Endodermal cell (in vitro differentiated cells): ENCODE results near the gene LAMP2. TPM values are rescaled to one million over a fixed set of nuclear protein-coding genes. Genes with fewer than 3 reads are reported as not detected.
"Not testable (repeated sequence)": the region's sequence is repeated elsewhere in the genome, so short reads cannot be mapped to it uniquely, and the experiment has no call there.

Experiments used
- DNase-seq: peaks from one replicate; pipeline ENCODE4 v3.0.0-alpha.2; 2017
- H3K27ac ChIP-seq: 2 replicates; pipeline ENCODE4 v1.5.1; 2013; ENCODE audit warnings: mild to moderate bottlenecking, low read depth, low read length, moderate library complexity
- H3K27me3 ChIP-seq: 2 replicates; pipeline ENCODE4 v1.6.1; 2013; ENCODE audit warnings: mild to moderate bottlenecking, low read length, moderate library complexity; ENCODE audit not compliant: insufficient read depth, control insufficient read depth, poor library complexity, severe bottlenecking
- H3K36me3 ChIP-seq: 2 replicates; pipeline ENCODE4 v1.7.0; 2013; ENCODE audit warnings: mild to moderate bottlenecking, low read length, moderate library complexity; ENCODE audit not compliant: control insufficient read depth, insufficient read depth
- H3K4me1 ChIP-seq: one replicate; pipeline ENCODE4 v1.7.0; 2013; ENCODE audit warnings: low read length; ENCODE audit not compliant: control insufficient read depth, insufficient read depth
- H3K4me3 ChIP-seq: 2 replicates; pipeline ENCODE4 v1.5.1; 2013; ENCODE audit warnings: mild to moderate bottlenecking, low read length, moderate library complexity
- H3K9ac ChIP-seq: 2 replicates; pipeline ENCODE4 v1.6.1; 2013; ENCODE audit warnings: mild to moderate bottlenecking, low read length, moderate library complexity; ENCODE audit not compliant: poor library complexity, severe bottlenecking; ENCODE audit errors: extremely low read depth
- H3K9me3 ChIP-seq: 2 replicates; pipeline ENCODE4 v1.6.1; 2013; ENCODE audit warnings: mild to moderate bottlenecking, low read length, moderate library complexity; ENCODE audit not compliant: control insufficient read depth
- H3K27ac Mint-ChIP-seq: 2 replicates; pipeline ENCODE4 v1.8.0; 2020; ENCODE audit warnings: mixed read lengths
- H3K27me3 Mint-ChIP-seq: 2 replicates; pipeline ENCODE4 v1.8.0; 2021; ENCODE audit warnings: mild to moderate bottlenecking, mixed read lengths; ENCODE audit not compliant: insufficient read depth
- H3K36me3 Mint-ChIP-seq: 2 replicates; pipeline ENCODE4 v1.8.0; 2020; ENCODE audit warnings: low read depth, mixed read lengths
- H3K4me1 Mint-ChIP-seq: 2 replicates; pipeline ENCODE4 v1.8.0; 2020; ENCODE audit warnings: mixed read lengths
- H3K4me3 Mint-ChIP-seq: 2 replicates; pipeline ENCODE4 v1.8.0; 2020; ENCODE audit warnings: mild to moderate bottlenecking, moderate library complexity, mixed read lengths
- H3K9me3 Mint-ChIP-seq: 2 replicates; pipeline ENCODE4 v1.8.0; 2020; ENCODE audit warnings: mild to moderate bottlenecking, mixed read lengths
- WGBS, 2 experiments: methylation state at CpG; one replicate each; pipeline versions ENCODE4 v1.1.5 to v1.1.7; 2013; ENCODE audit warnings: missing lambda C conversion rate in 2 of 2, mixed read lengths in 1 of 2; ENCODE audit not compliant: insufficient coverage in 1 of 2, insufficient read length in 1 of 2; 5-methylcytosine and 5-hydroxymethylcytosine counted together
- total RNA-seq, 2 donors: library from RNA; stranded (reverse); fragmentation: NEBNext Ultra II Directional in 1 of 2; extraction: Animal tissue kit (Norgen Biotek cat#: 25700) in 1 of 2; gene quantifications; 2 replicates in 1 of 2; 3 replicates in 1 of 2; pipeline ENCODE4 v1.2.1, GENCODE V29; 2021
- TF ChIP-seq, protein P1 (sequence below): fragments of 200-600 bp; sonication (generic); conservative IDR thresholded peaks from 2 replicates; pipeline ENCODE4 v1.5.0; 2021; ENCODE audit warnings: antibody characterized with exemption, mild to moderate bottlenecking

The LAMP2 gene
- total RNA-seq, 2 donors from 2014 or later, result 33.5 to 34.7 TPM

- H3K36me3 ChIP-seq, result no peaks in the 10 kb centered on the region
- no peak overlapping the region for H3K27ac ChIP-seq
- H3K4me1 ChIP-seq, result no peaks in the 10 kb centered on the region
- Mint-ChIP-seq H3K36me3 (no peaks in the 10 kb centered on the region), H3K9me3 (peaks cover 27% of the 10 kb centered on the region), H3K27me3 (peaks cover 2% of the 10 kb centered on the region), H3K4me3 (no peak overlapping the region), H3K27ac (no peak overlapping the region), H3K4me1 (no peaks in the 10 kb centered on the region)
- no peak for DNase-seq
- TF ChIP-seq, protein P1, sequence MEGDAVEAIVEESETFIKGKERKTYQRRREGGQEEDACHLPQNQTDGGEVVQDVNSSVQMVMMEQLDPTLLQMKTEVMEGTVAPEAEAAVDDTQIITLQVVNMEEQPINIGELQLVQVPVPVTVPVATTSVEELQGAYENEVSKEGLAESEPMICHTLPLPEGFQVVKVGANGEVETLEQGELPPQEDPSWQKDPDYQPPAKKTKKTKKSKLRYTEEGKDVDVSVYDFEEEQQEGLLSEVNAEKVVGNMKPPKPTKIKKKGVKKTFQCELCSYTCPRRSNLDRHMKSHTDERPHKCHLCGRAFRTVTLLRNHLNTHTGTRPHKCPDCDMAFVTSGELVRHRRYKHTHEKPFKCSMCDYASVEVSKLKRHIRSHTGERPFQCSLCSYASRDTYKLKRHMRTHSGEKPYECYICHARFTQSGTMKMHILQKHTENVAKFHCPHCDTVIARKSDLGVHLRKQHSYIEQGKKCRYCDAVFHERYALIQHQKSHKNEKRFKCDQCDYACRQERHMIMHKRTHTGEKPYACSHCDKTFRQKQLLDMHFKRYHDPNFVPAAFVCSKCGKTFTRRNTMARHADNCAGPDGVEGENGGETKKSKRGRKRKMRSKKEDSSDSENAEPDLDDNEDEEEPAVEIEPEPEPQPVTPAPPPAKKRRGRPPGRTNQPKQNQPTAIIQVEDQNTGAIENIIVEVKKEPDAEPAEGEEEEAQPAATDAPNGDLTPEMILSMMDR, result no peak
- no peak overlapping the region for H3K4me3 ChIP-seq
- no peaks in the 10 kb centered on the region for H3K9me3 ChIP-seq
- H3K27me3 ChIP-seq, result no peaks in the 10 kb centered on the region
- no peak overlapping the region for H3K9ac ChIP-seq
- WGBS, 2 experiments, result 89% methylated on average over 4 of the region's 4 CpGs; no CpG with 5 or more reads in 1 of the 2 experiments
Measured at GRCh38 chrX:120499301-120500072, 30.4 kb upstream of the LAMP2 start.

DNA sequence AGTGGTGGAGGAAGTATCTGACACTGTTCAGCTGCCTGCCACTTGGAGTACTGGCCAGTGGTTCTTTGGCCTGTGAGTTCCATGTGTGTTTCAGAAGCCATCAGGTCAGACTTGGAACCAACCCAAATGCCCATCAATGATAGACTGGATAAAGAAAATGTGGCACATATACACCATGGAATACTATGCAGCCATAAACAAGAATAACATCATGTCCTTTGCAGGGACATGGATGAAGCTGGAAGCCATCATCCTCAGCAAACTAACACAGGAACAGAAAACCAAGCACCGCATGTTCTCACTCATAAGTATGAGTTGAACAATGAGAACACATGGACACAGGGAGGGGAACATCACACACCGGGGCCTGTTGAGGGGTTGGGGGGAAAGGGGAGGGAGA is 21.0 kb upstream of the LAMP2 start:
- peaks cover 48% of the 10 kb centered on the region for H3K9me3 Mint-ChIP-seq
- H3K4me3 ChIP-seq, H3K4me1 Mint-ChIP-seq, H3K36me3 Mint-ChIP-seq, H3K9ac ChIP-seq, DNase-seq, H3K27me3 Mint-ChIP-seq, H3K36me3 ChIP-seq, H3K4me1 ChIP-seq, H3K9me3 ChIP-seq, H3K4me3 Mint-ChIP-seq, H3K27ac ChIP-seq, H3K27me3 ChIP-seq, H3K27ac Mint-ChIP-seq: not testable (repeated sequence)
- 100% methylated on average over 2 of the region's 2 CpGs; no CpG with 5 or more reads in 1 of the 2 experiments for WGBS, 2 experiments

DNA sequence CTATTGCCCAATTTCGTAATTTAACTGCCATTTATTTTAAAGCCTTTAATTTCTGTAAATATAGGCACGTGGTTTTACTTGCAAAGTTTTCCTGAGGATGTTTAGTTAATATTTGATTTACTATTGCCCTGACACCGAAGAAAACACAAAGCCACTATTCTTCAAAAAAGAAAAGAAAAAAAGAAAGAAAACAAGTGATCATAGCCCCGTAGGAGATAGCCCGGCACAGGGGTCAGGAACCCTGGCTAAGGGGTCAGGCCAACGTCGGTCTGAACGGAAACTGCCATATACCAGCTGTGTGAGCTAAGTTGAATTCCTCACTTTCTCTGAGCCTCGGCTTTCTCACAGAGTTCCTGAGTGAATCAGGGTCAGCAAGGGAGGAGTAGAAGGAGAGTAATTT is 17.7 kb upstream of the LAMP2 start:
- Histone ChIP-seq H3K27me3 (no peaks in the 10 kb centered on the region), H3K9ac (no peak overlapping the region), H3K27ac (no peak overlapping the region), H3K4me3 (no peak overlapping the region), H3K9me3 (no peaks in the 10 kb centered on the region), H3K4me1 (no peaks in the 10 kb centered on the region), H3K36me3 (no peaks in the 10 kb centered on the region)
- no peak for DNase-seq
- no peak overlapping the region for H3K27ac Mint-ChIP-seq
- peaks cover 2% of the 10 kb centered on the region for H3K27me3 Mint-ChIP-seq
- TF ChIP-seq, protein P1, result no peak
- WGBS, 2 experiments, result 69 to 88% methylated on average over 5 to 6 of the region's 9 CpGs
- peaks cover 52% of the 10 kb centered on the region for H3K9me3 Mint-ChIP-seq
- no peaks in the 10 kb centered on the region for H3K36me3 Mint-ChIP-seq
- H3K4me3 Mint-ChIP-seq, result no peak overlapping the region
- H3K4me1 Mint-ChIP-seq, result no peaks in the 10 kb centered on the region
